IPS-18a (cell line): ENCODE data around the gene KNTC1.
"Not testable (repeated sequence)": the region's sequence is repeated elsewhere in the genome, so short reads cannot be mapped to it uniquely, and the experiment has no call there.

Source experiments
- H3K27ac ChIP-seq: one replicate; pipeline ENCODE4 v1.5.1; 2013; ENCODE audit warnings: low read length
- H3K27me3 ChIP-seq: one replicate; pipeline ENCODE4 v1.6.1; 2013; ENCODE audit warnings: mild to moderate bottlenecking, low read length; ENCODE audit not compliant: control insufficient read depth, insufficient read depth
- H3K36me3 ChIP-seq: one replicate; pipeline ENCODE4 v1.6.1; 2013; ENCODE audit warnings: low read depth, low read length; ENCODE audit not compliant: control insufficient read depth
- H3K4me1 ChIP-seq: one replicate; pipeline ENCODE4 v1.6.1; 2013; ENCODE audit warnings: low read depth, low read length; ENCODE audit not compliant: control insufficient read depth
- H3K4me3 ChIP-seq: one replicate; pipeline ENCODE4 v1.5.1; 2013; ENCODE audit warnings: low read length
- H3K9ac ChIP-seq: one replicate; pipeline ENCODE4 v1.6.1; 2013; ENCODE audit warnings: mild to moderate bottlenecking, low read length, moderate library complexity
- H3K9me3 ChIP-seq: one replicate; pipeline ENCODE4 v1.6.1; 2013; ENCODE audit warnings: low read depth, low read length; ENCODE audit not compliant: control insufficient read depth

Gene KNTC1

DNA sequence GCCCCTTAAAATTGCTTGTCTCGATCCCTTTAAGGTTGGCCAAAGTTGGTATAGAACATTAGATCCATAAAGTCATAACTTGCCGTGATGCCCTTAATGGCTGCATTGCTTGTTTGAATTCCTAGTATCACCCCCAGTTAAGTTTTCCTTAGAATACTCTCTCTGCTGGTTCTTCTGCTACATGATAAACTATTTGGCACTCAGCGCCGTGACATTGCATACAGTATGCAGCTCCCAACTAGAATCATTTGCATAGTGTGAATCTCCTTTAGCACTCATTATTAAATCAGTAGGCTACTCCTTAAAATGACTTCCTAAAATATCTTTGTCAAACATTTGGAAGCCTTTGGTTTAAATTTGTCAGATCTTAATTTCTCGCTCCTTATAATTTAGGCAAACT is 42.2 kb downstream of the KNTC1 start:
- H3K36me3 ChIP-seq = peaks cover 67% of the 10 kb centered on the region
- H3K4me1 ChIP-seq = no peaks in the 10 kb centered on the region
- no peak overlapping the region for H3K27ac ChIP-seq
- H3K9ac ChIP-seq = no peak overlapping the region
- H3K9me3 ChIP-seq = no peaks in the 10 kb centered on the region
- H3K27me3 ChIP-seq = no peaks in the 10 kb centered on the region
- no peak overlapping the region for H3K4me3 ChIP-seq

- H3K9me3 ChIP-seq, H3K27ac ChIP-seq, H3K4me3 ChIP-seq, H3K9ac ChIP-seq, H3K4me1 ChIP-seq, H3K27me3 ChIP-seq: not testable (repeated sequence)
- peaks cover 71% of the 10 kb centered on the region for H3K36me3 ChIP-seq
Observed at GRCh38 chr12:122570006-122570405, 43.0 kb downstream of the KNTC1 start.

GRCh38 chr12:122571821-122572220 is 44.8 kb downstream of the KNTC1 start:
- no peaks in the 10 kb centered on the region for H3K4me1 ChIP-seq
- H3K9ac ChIP-seq = no peak overlapping the region
- no peak overlapping the region for H3K27ac ChIP-seq
- peaks cover 87% of the 10 kb centered on the region for H3K36me3 ChIP-seq
- H3K9me3 ChIP-seq = no peaks in the 10 kb centered on the region
- H3K4me3 ChIP-seq = no peak overlapping the region
- H3K27me3 ChIP-seq = no peaks in the 10 kb centered on the region

- H3K27me3 ChIP-seq, H3K9me3 ChIP-seq, H3K4me3 ChIP-seq, H3K27ac ChIP-seq, H3K9ac ChIP-seq, H3K4me1 ChIP-seq: not testable (repeated sequence)
- peaks cover 73% of the 10 kb centered on the region for H3K36me3 ChIP-seq
Observed at GRCh38 chr12:122583294-122583693, 56.2 kb downstream of the KNTC1 start.

DNA sequence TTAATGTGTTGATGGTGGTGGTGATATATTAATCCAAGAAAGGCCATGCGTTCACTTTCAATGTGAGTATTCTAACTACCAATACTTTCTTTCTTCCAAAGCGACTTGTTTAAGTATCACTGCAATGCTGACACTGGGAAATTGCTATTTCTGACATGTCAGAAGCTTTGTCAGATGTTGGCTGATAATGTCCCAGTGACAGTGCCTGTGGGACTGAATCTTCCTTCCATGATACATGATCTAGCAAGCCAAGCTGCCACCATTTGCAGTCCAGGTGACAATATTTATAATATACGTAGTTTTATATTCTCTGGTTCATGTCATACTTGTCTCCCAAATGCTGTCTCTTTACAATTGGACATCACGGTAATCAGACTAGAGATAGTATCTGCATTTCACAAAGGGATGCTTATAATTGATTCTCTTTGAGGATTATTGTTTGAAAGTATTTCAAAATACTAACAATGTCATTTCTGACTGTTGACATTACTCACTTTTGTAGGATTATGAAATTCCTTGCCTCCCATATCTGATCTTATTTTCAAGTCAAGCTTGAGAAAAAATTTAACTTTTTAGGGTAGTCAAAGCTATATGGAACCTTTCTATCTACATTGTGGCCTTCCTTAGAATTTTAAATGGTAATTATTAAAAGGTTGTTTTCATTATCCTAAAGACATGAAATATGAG is 57.3 kb downstream of the KNTC1 start:
- H3K4me1 ChIP-seq = no peaks in the 10 kb centered on the region
- no peak overlapping the region for H3K4me3 ChIP-seq
- no peak overlapping the region for H3K9ac ChIP-seq
- no peaks in the 10 kb centered on the region for H3K9me3 ChIP-seq
- no peaks in the 10 kb centered on the region for H3K27me3 ChIP-seq
- peaks cover 73% of the 10 kb centered on the region for H3K36me3 ChIP-seq
- no peak overlapping the region for H3K27ac ChIP-seq

- Histone ChIP-seq H3K4me3 (no peak overlapping the region), H3K9ac (no peak overlapping the region), H3K27ac (no peak overlapping the region), H3K27me3 (no peaks in the 10 kb centered on the region), H3K36me3 (peaks cover 49% of the 10 kb centered on the region), H3K4me1 (no peaks in the 10 kb centered on the region), H3K9me3 (no peaks in the 10 kb centered on the region)
Observed at GRCh38 chr12:122590990-122591389, 63.9 kb downstream of the KNTC1 start.

GRCh38 chr12:122591966-122592365 is 64.9 kb downstream of the KNTC1 start:
- not testable (repeated sequence) for H3K4me1 ChIP-seq, H3K9me3 ChIP-seq, H3K27me3 ChIP-seq, H3K27ac ChIP-seq, H3K4me3 ChIP-seq, H3K9ac ChIP-seq
- H3K36me3 ChIP-seq = peaks cover 49% of the 10 kb centered on the region

DNA sequence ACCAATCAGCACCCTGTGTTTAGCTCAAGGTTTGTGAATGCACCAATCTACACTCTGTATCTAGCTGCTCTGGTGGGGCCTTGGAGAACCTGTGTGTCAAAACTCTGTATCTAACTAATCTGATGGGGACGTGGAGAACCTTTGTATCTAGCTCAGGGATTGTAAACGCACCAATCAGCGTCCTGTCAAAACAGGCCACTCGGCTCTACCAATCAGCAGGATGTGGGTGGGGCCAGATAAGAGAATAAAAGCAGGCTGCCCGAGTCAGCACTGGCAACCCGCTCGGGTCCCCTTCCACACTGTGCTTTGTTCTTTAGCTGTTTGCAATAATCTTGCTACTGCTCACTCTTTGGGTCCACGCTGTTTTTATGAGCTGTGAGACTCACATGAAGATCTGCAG is 65.5 kb downstream of the KNTC1 start:
- H3K4me3 ChIP-seq, H3K27ac ChIP-seq, H3K9ac ChIP-seq, H3K9me3 ChIP-seq, H3K4me1 ChIP-seq, H3K27me3 ChIP-seq: not testable (repeated sequence)
- H3K36me3 ChIP-seq = peaks cover 50% of the 10 kb centered on the region

DNA sequence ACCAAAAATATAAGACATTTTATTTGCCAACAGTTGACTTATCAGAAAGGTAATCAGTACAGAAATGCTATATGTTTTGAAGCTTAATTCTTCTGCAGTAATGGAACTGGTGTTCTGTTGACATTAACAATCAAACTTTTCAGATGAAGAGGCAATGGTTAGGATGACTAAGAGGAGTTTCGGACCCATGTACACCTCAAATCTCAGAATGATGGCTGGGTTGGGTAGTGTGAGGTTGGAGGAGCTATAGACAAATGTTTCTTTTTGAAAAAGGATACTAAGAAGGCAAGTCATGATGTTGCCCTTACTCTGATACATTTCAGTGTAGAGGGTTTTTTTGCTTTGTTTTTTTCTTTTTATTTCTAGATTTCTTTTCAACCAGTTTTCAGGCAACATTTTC is 66.9 kb downstream of the KNTC1 start:
- Histone ChIP-seq H3K4me1 (no peaks in the 10 kb centered on the region), H3K9me3 (no peaks in the 10 kb centered on the region), H3K27ac (no peak overlapping the region), H3K9ac (no peak overlapping the region), H3K36me3 (peaks cover 44% of the 10 kb centered on the region), H3K27me3 (no peaks in the 10 kb centered on the region), H3K4me3 (no peak overlapping the region)

DNA sequence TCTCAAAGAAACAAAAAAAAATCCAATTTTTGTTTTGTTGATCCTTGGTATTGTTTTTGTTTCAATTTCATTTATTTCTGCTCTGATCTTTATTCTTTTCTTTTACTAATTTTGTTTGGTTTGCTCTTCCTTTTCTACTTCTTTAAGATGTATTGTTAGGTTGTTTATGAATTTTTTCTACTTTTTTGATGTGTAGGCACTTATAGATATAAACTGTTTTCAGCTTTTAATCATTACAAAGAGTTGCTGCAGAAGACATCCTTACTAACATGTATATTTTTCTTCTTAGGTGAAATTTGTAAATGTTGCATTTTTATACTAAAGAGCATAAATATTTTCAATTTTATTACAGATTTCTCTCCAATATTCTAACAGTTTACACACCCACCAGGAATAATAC is 69.8 kb downstream of the KNTC1 start:
- H3K27ac ChIP-seq = no peak overlapping the region
- no peaks in the 10 kb centered on the region for H3K4me1 ChIP-seq
- no peak overlapping the region for H3K9ac ChIP-seq
- no peak overlapping the region for H3K4me3 ChIP-seq
- H3K36me3 ChIP-seq = peaks cover 38% of the 10 kb centered on the region
- no peaks in the 10 kb centered on the region for H3K9me3 ChIP-seq
- no peaks in the 10 kb centered on the region for H3K27me3 ChIP-seq

DNA sequence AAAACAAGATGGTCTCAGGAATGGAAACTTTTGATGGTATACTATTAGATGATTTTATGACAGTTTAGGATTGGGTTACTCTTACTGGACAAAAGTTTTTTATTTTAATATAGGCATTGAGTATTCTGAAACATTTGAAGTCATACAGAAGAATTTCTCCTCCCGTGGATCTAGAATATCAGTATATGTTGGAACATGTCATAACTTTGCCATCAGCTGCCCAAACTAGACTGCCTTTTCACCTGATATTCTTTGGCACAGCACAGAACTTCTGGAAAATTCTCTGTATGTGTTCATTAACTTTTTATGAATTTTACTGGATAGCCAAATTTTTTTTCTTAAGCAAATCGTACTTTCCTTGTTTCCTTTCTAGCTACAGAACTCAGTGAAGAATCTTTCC is 75.4 kb downstream of the KNTC1 start:
- H3K4me3 ChIP-seq = no peak overlapping the region
- no peak overlapping the region for H3K9ac ChIP-seq
- H3K27me3 ChIP-seq = no peaks in the 10 kb centered on the region
- no peaks in the 10 kb centered on the region for H3K4me1 ChIP-seq
- H3K9me3 ChIP-seq = no peaks in the 10 kb centered on the region
- H3K27ac ChIP-seq = no peak overlapping the region
- peaks cover 60% of the 10 kb centered on the region for H3K36me3 ChIP-seq

GRCh38 chr12:122604993-122605392 is 77.9 kb downstream of the KNTC1 start:
- no peaks in the 10 kb centered on the region for H3K27me3 ChIP-seq
- H3K4me1 ChIP-seq = no peaks in the 10 kb centered on the region
- H3K9ac ChIP-seq = no peak overlapping the region
- H3K4me3 ChIP-seq = no peak overlapping the region
- H3K27ac ChIP-seq = no peak overlapping the region
- no peaks in the 10 kb centered on the region for H3K9me3 ChIP-seq
- peaks cover 71% of the 10 kb centered on the region for H3K36me3 ChIP-seq
